Lower leg skin (tissue), 4 donors: ENCODE results near the gene KLHL35. TPM values are rescaled to one million over a fixed set of nuclear protein-coding genes. Genes with fewer than 3 reads are reported as not detected.
"Not testable (repeated sequence)": the region's sequence is repeated elsewhere in the genome, so short reads cannot be mapped to it uniquely, and the experiment has no call there.

Experiments
- DNase-seq, 2 donors: peaks; one replicate each; pipeline ENCODE4 v3.0.0-alpha.2; 2019; ENCODE audit warnings: low spot score in 2 of 2
- H3K4me3 ChIP-seq: fragments of 200-600 bp; sonication (generic); 2 replicates; pipeline ENCODE4 v1.5.1; 2017; ENCODE audit warnings: mild to moderate bottlenecking, low read depth; ENCODE audit not compliant: poor library complexity, severe bottlenecking
- POLR2A ChIP-seq, 2 donors: fragments of 450-650 bp; IDR thresholded peaks; one replicate each; pipeline ENCODE4 v1.6.1; 2016 to 2017; ENCODE audit warnings: antibody characterized with exemption in 2 of 2, mild to moderate bottlenecking in 1 of 2, moderate library complexity in 1 of 2
- WGBS, 2 donors: methylation state at CpG; one replicate each; pipeline ENCODE4 v1.1.5; 2018; 5-methylcytosine and 5-hydroxymethylcytosine counted together
- intact Hi-C: fragments of 100-400 bp; cut with DNase I; formaldehyde crosslinking; loops from one replicate; pipeline ENCODE4 v1.15.0; 2023; ENCODE audit warnings: low total_unique reads
- total RNA-seq, 4 donors: library from RNA; depleted of rRNA; stranded (reverse); fragments of >200 nt; gene quantifications; one replicate each; pipeline ENCODE4 v1.1.0, GENCODE V29; 2016
- TF ChIP-seq, protein P1 (sequence below), 3 donors: fragments of 450-650 bp; IDR thresholded peaks; one replicate each; pipeline ENCODE4 v1.5.1; 2016; ENCODE audit warnings: antibody characterized with exemption in 3 of 3, mild to moderate bottlenecking in 3 of 3, moderate library complexity in 2 of 3

The KLHL35 gene
- total RNA-seq, 4 donors from 2014 or later: 1.0 to 4.3 (median 3.8) TPM; not detected in 1

DNA sequence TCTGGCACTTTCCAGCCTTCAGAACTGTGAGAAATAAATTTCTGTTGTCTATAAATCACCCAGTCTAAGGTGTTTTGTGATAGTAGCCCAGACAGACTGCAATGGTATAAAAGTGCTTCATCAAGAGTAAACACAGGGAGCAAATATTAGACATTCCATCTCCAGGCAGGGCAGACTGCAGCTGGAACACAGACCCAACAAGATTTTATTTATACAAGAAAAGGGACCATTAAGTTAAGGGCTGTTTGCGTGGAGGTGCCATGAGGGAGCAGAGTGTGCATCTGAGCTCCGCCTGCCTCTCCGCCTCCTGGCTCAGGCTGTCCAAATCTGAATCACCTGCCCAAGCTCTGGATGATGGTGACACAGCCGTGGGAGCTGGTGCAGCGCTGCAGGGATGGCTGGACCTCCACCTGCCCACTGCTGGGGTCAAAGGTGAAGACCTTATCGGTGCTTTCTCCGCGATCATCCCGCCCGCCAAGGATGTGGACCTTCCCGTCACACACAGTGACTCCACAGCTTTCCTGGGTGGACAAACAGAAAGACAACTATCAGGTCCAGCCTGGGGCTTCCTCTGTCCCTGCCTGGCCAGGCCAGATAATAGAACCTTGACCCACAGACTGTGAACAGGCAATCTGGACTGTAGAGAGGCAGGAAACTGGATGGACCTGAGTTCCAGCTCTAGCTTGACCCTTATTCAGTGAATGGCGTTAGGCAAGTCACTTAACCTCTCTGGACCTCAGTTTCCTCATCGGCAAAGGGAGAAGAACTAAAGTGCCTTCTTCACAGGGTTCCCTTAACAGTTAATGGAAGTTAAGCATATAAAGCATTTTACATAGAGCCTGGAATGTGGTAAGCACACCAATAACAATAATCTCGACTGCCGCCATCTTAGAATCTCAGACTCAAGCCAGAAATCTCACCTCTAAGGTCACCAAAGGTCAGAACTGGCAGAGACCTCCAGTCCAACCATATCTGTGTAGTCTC lies 10.5 kb downstream of the KLHL35 start:
- intact Hi-C loops: no loop called here

DNA sequence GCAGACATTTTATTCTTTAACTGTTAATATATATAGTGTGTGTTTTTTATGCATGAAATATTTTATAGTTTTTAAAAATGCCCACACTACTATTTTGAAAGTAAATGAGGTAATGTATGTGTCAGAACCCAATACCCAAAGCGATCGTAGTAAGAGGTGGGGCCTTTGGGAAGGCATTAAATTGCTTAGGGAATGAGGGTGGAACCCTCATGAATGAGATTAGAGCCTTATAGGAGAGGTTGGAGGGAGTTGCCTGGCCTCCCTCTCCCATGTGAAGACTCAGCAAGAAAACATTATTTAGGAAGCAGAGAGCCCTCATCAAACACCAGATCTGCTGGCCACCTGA lies 11.1 kb downstream of the KLHL35 start:
- DNase-seq: no peak
- intact Hi-C loops: no loop called here
- WGBS, 2 donors: 75 to 77% methylated on average over 2 of the region's 2 CpGs
- H3K4me3 ChIP-seq: no peak overlapping the region
- TF ChIP-seq POLR2A (IDR thresholded peaks at IDR 0.05): no peak
- TF ChIP-seq, protein P1, sequence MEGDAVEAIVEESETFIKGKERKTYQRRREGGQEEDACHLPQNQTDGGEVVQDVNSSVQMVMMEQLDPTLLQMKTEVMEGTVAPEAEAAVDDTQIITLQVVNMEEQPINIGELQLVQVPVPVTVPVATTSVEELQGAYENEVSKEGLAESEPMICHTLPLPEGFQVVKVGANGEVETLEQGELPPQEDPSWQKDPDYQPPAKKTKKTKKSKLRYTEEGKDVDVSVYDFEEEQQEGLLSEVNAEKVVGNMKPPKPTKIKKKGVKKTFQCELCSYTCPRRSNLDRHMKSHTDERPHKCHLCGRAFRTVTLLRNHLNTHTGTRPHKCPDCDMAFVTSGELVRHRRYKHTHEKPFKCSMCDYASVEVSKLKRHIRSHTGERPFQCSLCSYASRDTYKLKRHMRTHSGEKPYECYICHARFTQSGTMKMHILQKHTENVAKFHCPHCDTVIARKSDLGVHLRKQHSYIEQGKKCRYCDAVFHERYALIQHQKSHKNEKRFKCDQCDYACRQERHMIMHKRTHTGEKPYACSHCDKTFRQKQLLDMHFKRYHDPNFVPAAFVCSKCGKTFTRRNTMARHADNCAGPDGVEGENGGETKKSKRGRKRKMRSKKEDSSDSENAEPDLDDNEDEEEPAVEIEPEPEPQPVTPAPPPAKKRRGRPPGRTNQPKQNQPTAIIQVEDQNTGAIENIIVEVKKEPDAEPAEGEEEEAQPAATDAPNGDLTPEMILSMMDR (IDR thresholded peaks at IDR 0.05): no peak

More for the DNA sequence above, 10.5 kb downstream of the KLHL35 start:
- no peak for TF ChIP-seq POLR2A (IDR thresholded peaks at IDR 0.05)
- TF ChIP-seq, protein P1 (IDR thresholded peaks at IDR 0.05): no peak
- no peak for DNase-seq
- WGBS, 2 donors: 83 to 90% methylated on average over 10 to 14 of the region's 15 CpGs
- no peak overlapping the region for H3K4me3 ChIP-seq

DNA sequence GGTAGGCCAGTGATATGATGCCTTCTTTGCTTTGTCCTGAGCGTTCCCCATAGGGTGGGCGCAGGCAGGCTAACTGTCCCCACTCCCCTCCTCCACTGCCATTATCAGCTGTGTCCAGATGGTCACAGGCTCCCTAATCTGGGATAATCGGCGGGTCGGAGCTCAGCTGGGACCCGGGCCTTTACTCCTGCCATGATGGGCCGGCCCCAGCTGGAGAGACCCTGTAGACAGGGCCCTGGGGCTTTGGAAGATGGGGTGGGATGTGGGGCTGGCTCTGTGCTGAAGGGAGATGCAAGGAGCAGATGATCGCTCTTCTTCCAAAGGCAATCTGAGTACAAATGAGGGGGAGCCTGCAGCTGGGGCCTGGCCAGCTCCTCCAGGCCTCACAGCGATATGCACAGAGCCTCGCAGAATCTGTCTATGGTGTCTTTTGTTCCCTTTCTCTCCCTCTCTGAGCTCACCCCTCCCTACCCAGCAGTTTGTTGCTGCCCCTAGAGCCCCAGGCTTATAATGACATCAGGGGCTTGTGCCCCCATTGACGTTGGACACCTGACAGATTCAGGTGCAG lies 11.9 kb downstream of the KLHL35 start:
- intact Hi-C loops: no loop called here
- DNase-seq: no peak

DNA sequence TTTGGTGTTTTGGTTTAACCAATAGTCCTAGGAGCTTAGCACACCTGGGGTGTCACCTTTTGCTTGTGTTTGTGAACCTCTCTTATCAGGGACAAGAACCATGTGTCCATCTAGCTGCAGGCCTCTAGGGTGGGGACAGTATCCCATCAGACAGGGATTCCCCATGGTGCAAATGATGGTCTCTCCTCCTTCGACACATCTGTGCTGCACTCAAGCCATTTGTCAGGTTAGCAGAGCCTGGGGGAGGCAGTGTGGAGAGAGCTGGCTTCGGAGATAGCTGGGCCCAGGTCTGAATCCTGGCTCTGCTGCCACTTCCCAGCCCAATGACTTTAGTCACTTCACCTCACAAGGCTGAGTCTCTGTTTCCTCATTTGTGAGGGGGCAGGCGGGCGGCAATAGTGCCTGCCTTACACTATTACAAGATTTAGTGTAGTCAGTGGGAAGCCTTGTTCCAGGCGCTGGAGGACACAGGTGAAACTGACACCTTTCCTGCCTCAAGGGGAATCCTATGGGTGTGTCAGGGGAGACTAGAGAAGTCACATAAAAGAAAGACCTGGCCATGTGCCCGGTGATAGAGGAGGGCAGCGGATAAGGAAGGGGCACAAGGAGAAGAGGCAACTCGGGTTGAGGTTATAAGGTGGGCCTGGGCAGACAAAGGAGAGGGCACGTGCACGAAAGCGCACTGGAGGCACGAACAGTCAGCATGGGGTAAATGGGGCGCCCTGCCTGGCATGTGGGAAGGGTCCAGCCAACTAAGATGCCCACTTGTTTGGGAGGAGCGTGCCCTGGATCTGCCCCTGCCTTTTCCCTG lies 12.6 kb downstream of the KLHL35 start:
- no peak for TF ChIP-seq POLR2A (IDR thresholded peaks at IDR 0.05)
- TF ChIP-seq, protein P1 (IDR thresholded peaks at IDR 0.05): no peak
- no peak for DNase-seq
- intact Hi-C loops: no loop called here
- WGBS, 2 donors: 83 to 86% methylated on average over 14 of the region's 14 CpGs
- no peak overlapping the region for H3K4me3 ChIP-seq

More for the DNA sequence above, 11.9 kb downstream of the KLHL35 start:
- 87 to 89% methylated on average over 11 of the region's 11 CpGs for WGBS, 2 donors
- TF ChIP-seq POLR2A (IDR thresholded peaks at IDR 0.05): no peak
- TF ChIP-seq, protein P1 (IDR thresholded peaks at IDR 0.05): no peak
- H3K4me3 ChIP-seq: no peak overlapping the region

DNA sequence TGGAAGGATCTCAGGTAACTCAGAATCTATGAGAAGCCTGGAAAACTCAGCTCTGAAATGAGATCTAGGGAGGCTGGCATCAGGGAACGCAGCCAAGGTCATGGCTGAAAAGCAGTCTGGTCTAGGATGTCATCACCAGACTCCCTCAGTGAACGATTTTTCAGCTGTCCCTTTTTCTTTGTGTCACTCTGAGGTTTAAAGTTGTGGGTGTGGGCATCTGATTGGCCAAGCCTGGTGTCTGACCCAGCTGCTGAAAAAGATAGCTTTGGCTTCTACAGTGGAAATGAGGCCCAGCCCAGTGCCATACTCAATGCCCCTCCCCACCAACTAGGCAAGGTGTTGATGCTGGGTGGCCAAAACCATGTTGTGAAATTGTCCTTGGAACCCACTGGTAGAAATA lies 19.1 kb downstream of the KLHL35 start:
- intact Hi-C loops: no loop called here
- TF ChIP-seq, protein P1 (IDR thresholded peaks at IDR 0.05): no peak
- no peak for TF ChIP-seq POLR2A (IDR thresholded peaks at IDR 0.05)
- no peak for DNase-seq
- H3K4me3 ChIP-seq: no peak overlapping the region
- WGBS, 2 donors: 88 to 97% methylated on average over 2 of the region's 2 CpGs

DNA sequence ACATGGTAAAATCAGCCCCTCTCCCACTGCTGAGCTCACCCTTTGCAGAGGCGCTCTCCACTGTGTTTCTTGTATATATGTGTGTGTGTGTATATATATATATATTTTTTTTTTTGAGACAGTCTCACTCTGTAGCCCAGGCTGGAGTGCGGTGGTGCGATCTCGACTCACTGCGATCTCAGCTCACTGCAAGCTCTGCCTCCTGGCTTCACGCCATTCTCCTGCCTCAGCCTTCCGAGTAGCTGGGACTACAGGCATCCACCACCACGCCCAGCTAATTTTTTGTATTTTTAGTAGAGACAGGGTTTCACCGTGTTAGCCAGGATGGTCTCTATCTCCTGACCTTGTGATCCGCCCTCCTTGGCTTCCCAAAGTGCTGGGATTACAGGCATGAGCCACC lies 19.9 kb downstream of the KLHL35 start:
- DNase-seq, intact Hi-C loops, H3K4me3 ChIP-seq: not testable (repeated sequence)
- 82 to 90% methylated on average over 10 of the region's 10 CpGs for WGBS, 2 donors

DNA sequence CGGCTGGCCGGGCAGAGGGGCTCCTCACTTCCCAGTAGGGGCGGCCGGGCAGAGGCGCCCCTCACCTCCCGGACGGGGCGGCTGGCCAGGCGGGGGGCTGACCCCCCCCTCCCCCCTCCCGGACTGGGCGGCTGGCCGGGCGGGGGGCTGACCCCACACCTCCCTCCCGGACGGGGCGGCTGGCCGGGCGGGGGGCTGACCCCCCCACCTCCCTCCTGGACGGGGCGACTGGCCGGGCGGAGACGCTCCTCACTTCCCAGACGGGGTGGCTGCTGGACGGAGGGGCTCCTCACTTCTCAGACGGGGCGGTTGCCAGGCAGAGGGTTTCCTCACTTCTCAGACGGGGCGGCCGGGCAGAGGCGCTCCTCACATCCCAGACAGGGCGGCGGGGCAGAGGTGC lies 23.0 kb downstream of the KLHL35 start:
- intact Hi-C loops, DNase-seq, H3K4me3 ChIP-seq: not testable (repeated sequence)
- WGBS, 2 donors: 94 to 100% methylated on average over 2 to 11 of the region's 33 CpGs
